ENCODE results near the gene IFNA5. TPM values are rescaled to one million over a fixed set of nuclear protein-coding genes. Genes with fewer than 3 reads are reported as not detected.

Gene IFNA5
- total RNA-seq, 2 experiments from 2014 or later = not detected

- Mint-ChIP-seq H3K4me3 (no peak overlapping the region), H3K9me3 (no peaks in the 10 kb centered on the region), H3K27ac (no peak overlapping the region), H3K36me3 (ENCODE audit: low read depth) (no peaks in the 10 kb centered on the region), H3K4me1 (ENCODE audit: low read depth) (peaks cover 5% of the 10 kb centered on the region), H3K27me3 (no peaks in the 10 kb centered on the region)
- ChIA-PET CTCF (no interaction called here), POLR2A (no interaction called here)
- peaks cover 3% of the 10 kb centered on the region for H3K4me1 ChIP-seq (ENCODE audit: insufficient read depth, low read length)
- DNase-seq (no peak), ATAC-seq (ENCODE audit: poor library complexity) (no peak)
- peaks cover 0 to 4% of the 10 kb centered on the region in 2 experiments for H3K27me3 ChIP-seq (ENCODE audit: control insufficient read depth in 1 of 2, insufficient read depth in 2 of 2, low read length in 2 of 2)
- no peak for TF ChIP-seq CTCF (IDR thresholded peaks at IDR 0.05)
- intact Hi-C loops (cut with DNase I, micrococcal nuclease) = no loop called here
- no peaks in the 10 kb centered on the region for H3K9me3 ChIP-seq (ENCODE audit: control insufficient read depth in 1 of 2, insufficient read depth in 1 of 2, low read length in 2 of 2)
- H3K27ac ChIP-seq (ENCODE audit: low read depth in 1 of 2, low read length in 2 of 2) = no peak overlapping the region
- H3K4me3 ChIP-seq (ENCODE audit: low read length) = no peak overlapping the region
- H3K36me3 ChIP-seq (ENCODE audit: insufficient read depth, low read length) = no peaks in the 10 kb centered on the region
Observed at GRCh38 chr9:21255538-21256212, 49.4 kb downstream of the IFNA5 start.

Other genes with a start within 250 kb of the IFNA5 start
- not detected for gene IFNB1, start 227.4 kb downstream of the IFNA5 start, total RNA-seq
- gene IFNW1, start 163.5 kb downstream of the IFNA5 start, total RNA-seq = not detected
- not detected for gene IFNA21, start 138.7 kb downstream of the IFNA5 start, total RNA-seq
- not detected for gene IFNA4, start 117.7 kb downstream of the IFNA5 start, total RNA-seq
- not detected for gene IFNA7, start 103.1 kb downstream of the IFNA5 start, total RNA-seq
- not detected for gene IFNA10, start 98.2 kb downstream of the IFNA5 start, total RNA-seq
- gene IFNA16, start 88.0 kb downstream of the IFNA5 start, total RNA-seq = not detected
- not detected for gene IFNA17, start 77.1 kb downstream of the IFNA5 start, total RNA-seq
- not detected for gene IFNA14, start 65.3 kb downstream of the IFNA5 start, total RNA-seq
- gene KLHL9, start 30.1 kb upstream of the IFNA5 start, total RNA-seq = 10 to 100 TPM; 11.9 to 12.0 TPM
- gene IFNA6, start 45.6 kb upstream of the IFNA5 start, total RNA-seq = not detected
- gene IFNA13, start 62.7 kb upstream of the IFNA5 start, total RNA-seq = not detected
- not detected for gene IFNA2, start 80.1 kb upstream of the IFNA5 start, total RNA-seq
- gene IFNA8, start 103.8 kb upstream of the IFNA5 start, total RNA-seq = not detected
- gene IFNA1, start 135.1 kb upstream of the IFNA5 start, total RNA-seq = not detected
- not detected for gene IFNE, start 177.0 kb upstream of the IFNA5 start, total RNA-seq